NCI-H1048 (cell line): ENCODE data around the gene AK1.

Source experiments
- DNase-seq: peaks from one replicate; lab custom pipeline; 2025; lab: John Stamatoyannopoulos, UW

Gene AK1

DNA sequence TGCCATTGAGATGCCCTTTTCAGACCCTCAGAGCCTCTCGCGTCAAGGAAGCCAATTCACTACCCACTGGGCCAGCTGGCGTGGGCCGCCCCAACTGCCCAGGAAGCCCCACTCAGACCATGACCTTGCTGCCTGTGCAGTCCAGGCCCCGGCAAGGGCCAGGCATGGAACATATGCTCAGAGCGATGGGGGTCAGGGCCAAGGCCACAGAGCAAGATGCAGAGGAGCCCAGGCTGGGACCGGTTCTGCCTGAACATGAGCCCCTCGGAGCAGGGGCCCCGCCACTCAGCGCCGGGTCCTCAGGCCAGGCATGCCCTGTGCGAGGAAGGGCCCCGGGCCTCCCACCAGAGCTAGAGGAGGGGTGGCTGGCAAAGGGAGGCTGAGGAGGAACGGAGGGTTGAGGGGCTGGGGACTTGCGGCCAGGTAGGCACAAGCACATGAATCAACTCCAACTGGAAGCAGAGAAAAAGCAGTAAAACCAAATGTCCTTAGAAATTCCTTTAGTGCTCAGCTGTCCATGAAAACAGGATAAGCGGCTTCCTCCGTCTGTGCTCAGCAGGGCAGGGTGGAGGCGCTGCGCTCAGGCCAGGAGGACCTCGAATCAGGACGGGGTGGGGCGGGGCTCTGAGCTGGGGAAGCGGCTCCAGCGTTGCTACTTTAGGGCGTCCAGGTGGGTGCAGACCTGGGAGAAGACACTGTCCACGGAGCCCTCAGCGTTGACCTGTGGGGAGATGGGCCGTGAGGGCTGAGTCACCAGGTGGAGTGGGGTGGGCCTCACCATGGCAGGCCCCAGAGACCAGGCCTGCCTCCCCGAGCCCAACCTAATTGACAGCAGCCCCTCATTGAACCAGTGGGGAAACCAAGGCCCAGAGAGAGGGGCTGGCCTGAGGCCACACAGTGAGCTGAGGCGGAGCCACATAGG is 9.9 kb downstream of the AK1 start:
- DNase-seq, result no peak

DNA sequence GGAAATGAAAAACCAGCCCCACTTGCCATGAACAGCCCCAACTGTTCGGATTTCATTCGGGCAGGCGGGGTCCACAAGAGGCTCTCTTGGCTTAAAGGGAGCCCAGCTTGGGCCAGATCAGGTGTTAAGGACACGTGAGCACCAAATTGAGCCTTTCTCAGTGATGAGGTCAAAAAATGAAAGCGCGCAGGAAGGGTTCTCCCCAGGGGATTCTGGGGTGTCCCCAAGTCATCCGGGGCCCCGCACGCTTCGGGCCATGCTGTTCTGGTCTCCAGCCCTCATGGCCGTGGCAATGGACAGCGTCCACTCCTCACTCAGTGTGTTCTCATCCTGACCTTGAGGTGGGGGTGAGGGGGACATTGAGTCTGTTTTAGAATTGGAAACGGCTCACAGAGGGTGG is 10.9 kb downstream of the AK1 start:
- DNase-seq, result no peak

DNA sequence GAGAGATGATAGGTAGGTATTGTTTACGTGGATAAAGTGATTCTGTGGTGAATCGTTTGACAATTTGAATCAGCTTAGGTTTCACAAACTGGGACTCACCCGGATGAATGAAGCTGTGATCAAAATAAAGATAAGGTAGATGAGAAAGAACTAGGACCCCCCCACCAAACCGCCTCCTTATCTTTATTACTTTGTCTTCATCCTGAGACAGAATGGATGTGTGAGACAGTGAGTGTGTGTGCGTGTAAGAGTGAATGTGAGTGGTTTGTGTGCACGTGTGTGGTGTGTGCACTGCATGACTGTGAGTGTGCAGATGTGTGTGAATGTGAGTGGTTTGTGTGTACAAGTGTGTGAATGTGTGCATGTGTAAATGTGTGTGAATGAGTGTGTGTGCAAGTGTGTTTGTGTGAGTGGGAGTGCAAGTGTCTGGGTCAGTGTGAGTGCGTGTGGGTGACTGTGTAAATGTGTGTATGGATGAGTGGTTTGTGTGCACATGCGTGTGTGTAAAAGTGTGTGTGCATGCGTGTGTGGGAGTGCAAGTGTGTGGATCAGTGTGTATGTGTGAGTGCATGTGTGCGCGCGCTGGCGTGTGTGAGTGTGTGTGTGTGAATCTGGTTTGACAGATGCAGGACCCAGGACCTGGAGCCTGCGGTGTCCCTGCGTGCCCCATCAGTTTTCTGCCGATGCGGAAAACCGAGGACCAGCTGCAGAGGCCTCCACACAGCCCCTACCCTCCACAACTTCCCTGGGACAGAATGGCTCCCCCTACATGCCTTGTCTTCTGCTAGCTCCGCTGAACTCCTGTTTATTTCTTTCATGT is 11.6 kb downstream of the AK1 start:
- no peak for DNase-seq

DNA sequence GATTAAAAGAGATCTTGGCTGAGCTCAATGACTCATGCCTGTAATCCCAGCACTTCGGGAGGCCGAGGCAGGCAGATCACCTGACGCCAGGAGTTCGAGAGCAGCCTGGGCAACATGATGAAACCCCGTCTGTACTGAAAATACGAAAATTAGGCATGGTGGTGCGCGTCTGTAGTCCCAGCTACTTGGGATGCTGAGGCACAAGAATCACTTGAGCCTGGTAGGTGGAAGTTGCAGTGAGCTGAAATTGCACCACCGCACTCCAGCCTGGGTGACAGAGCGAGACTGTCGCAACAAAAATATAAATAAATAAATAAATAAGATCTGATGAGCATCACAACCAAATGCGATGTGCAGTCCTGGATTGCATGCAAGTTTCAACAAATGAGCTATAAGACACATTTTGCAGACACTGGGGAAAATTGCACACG is 14.3 kb downstream of the AK1 start:
- DNase-seq, result no peak

DNA sequence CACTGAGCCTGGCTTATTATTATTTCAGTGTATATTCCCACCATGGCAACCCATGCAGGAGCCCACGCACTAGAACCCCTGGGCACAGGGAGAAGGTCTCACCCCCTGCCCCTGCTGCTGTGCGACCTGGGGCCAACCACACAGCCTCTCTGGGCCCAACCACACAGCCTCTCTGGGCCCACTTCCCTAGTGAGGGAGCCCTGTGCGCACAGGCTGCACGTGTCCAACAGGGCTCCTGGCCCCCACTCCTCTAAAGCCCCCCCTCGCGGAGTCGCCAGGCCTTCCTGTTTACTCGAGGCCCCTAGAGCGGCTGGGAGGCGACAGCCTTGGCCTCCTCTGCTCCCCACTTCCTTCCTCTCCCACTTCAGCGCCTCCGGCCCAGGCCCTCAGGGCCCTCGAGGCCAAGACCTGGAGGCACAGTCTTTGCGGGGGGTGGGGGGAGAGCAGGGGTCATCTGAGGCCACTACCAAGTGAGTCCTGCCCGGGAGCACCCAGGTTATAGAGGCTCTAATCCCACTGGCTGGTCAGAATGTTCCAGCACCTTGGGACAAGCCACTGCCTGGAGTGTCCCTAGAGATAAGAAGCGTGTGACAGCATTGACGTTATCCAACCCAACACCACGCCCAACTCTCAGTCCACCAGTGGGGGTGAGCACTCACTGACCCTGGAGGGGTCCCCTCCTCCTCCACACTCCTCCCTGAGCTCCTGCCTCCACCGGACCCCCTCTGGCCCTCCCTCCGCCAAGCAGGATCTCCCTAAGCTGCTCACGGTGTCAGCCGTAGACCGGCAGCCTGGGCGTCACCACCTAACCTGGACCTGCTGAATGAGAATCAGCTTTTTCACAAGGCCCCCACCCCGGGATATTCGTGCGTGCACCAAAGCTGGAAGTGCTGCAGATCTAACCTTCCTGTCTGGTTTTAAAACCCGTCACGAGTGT is 15.1 kb downstream of the AK1 start:
- no peak for DNase-seq

DNA sequence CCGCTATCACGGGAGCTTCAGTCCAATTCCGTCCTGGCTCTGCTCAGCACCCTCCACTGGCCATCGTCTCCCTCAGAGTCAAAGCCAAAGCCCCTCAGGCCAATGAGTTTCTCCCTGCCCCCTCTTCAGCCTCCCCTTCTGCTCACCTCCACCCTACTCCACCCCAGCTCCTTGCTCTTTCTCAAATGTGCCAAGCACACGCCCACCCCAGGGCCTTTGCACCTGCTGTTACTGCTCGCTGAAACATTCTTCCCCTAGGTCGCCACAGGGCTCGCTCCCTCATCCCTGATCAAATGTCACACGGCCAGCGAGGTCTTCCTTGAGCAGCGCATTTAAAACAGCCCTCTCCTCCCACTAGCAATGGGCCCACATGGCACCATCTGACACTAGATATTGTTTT is 16.7 kb downstream of the AK1 start:
- no peak for DNase-seq

DNA sequence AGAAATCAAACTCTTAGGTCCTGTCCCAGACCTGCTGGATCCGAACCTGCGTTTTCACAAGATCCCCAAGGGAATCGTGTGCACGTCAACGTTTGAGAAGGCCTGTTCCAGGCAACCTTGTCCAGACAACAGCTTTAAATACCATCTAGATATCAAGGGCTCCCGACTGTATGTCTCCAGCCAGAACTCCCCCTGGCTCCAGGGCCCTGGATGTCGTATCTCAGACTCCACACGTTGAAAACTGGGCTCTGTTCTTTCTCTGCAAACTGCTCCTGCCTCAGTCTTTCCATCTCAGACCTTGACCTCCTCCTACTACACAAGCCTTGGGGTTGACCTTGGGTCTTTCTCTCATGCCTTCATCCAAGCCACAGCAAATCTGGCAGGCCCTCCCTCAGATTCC is 17.2 kb downstream of the AK1 start:
- no peak for DNase-seq

DNA sequence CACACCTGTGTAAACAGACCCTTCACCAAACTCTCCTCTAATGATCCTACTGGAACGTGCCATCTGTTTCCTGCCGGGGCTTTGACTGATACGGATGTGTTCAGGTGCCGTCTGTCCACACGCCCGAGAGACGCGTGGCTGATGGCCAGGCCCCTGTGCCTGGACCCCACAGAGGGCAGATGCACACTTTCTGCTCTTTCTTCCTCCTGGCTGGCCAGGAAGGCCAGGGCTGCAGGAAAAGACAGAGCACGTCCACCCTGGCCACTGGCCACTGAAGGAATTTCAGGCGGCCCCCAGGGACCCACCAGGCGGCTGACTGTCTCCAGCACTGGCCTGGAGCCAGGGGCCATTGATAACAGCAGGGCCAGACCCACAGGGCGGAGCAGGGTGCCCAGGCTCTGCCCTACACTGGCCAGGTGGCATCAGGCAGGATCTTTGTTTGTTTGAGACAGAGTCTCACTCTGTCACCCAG is 19.4 kb downstream of the AK1 start:
- DNase-seq, result no peak

DNA sequence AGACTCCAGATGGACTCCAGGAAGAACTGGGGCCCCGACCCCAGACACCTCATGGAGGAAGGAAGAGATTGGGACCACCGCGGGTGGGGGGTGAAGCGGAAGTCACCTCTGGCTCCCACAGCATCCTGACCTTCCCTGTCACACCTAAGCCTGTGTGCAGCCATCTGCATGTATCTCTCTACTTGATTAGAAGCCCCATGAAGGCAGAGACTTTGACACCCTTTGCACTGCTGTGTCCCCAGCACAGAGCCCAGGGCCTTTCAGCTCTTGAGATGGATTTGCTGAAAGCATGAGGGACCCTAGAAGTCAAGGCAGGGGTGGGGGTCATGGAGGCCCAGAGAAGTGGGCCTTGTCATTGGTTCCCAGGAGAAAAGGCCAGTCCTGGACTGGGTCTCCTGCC is 20.2 kb downstream of the AK1 start:
- no peak for DNase-seq

DNA sequence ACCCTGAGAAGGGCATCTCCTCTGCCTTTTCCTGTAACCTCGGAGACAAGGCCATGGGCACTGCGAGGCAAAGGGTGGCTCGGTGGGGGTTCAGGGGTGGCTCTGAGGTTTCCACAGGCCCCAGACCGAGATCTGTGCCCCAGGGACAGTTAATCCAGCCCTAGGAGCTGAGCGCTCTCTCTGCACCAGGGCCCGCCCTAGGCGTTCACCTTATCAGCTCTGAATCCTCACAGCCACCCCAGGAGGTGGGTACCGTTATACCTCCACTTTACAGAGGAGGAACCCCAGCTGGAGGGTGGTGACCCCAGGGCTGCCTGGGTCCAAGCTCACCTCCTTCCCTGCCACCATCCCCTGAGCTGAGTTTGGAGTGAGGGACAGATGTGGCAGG is 20.8 kb downstream of the AK1 start:
- no peak for DNase-seq

DNA sequence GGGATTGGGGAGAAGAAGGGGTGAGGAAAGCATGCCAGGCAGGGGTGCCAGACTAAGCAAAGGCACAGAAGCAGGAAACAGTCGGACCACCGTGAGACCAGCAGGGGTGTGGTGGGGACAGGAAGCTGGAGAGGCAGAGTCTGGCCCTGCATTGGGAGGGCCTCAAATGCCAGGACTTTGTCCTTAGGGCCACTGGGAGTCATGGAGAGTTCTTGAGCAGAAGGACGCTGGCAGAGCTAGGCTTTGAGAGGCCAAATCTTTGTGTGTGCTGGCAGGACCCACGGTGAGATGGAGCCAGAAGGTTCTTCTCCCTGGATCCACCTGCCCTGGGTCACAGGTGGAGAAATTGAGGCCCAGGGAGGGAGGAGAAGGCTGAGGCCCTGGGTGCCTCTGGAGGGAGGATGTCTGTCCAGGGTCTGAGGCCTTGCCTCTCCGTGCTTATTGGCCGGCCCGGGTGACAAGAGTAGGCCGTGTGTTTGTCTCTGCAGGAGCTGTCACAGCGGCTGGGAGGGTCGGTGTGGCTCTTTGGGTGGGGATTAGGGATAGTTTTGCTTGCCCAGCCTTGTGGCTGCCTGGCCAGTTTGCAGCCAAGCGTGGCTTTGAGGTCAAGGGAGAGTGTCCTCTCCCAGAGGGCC is 21.3 kb downstream of the AK1 start:
- no peak for DNase-seq

DNA sequence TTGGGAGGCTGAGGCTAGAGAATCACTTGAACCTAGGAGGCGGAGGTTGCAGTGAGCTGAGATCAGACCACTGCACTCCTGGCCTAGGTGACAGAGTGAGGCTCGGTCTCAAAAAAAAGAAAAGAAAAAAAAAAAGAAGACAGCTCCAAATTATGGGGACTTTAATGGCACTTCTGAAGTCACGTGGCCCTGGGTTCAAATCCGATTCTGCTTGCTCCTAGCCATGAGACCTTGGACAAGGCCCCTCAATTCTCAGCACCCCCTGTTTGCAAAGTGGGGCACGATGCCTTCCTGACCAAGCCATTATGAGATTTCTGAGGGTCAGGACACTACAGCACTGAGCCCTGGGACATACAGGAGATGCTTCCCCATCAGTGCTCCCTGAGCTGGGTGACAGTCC is 22.0 kb downstream of the AK1 start:
- no peak for DNase-seq

DNA sequence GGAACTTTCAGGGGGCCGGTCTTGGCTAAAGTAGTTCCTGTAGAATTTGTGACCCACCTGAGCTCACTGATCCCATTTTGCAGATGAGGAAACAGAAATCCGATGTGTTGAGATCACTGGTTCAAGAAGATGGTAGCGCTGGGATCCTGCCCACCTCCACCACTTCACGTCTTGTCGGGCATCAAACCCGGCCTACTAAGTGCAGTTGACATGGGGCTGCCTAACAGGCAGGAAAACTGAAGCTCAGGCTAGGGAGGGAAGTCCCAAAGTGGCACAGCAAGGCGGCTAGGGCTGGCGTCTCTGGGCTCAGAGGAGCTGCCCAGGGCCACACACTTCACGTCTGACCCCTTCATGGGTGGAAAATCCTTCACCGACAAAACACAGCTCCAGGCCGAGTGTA is 22.5 kb downstream of the AK1 start:
- no peak for DNase-seq

DNA sequence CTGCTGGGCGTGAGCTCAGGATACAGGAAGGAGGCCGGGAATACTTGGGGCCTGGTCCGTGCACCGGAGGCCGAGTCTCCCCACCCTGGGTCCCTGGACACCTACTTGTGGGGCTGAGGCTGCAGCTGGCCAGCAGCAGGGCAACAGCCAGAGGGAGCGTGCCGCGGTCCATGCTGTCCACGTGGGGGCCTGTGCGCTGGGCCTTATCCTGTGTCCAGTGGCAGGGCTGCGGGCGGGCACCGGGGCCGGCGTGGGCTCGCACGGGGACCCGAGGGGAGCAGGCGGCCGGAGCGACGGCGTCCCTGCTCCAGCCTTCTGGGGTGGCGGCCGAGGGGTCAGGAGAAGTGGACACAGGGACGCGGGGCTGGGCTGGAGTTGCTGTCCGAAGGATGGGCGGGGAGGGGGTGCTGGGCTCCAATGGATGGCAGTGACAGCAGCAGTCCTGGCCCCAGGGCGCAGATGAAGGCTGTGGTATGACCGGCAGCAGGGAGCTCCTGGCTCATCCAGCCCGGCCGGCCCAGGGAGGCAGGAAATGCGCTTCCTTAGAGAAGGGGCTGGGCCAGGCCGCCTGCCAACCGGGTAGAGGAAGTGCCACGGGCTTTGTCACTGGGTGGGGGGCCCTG is 23.2 kb downstream of the AK1 start, which contains the start of gene ENG:
TSS of gene ENG (minus strand) at position 475 of the 623 bp plus-strand sequence. CDS start at position 172, 303 bp downstream.
- DNase-seq, result no peak

DNA sequence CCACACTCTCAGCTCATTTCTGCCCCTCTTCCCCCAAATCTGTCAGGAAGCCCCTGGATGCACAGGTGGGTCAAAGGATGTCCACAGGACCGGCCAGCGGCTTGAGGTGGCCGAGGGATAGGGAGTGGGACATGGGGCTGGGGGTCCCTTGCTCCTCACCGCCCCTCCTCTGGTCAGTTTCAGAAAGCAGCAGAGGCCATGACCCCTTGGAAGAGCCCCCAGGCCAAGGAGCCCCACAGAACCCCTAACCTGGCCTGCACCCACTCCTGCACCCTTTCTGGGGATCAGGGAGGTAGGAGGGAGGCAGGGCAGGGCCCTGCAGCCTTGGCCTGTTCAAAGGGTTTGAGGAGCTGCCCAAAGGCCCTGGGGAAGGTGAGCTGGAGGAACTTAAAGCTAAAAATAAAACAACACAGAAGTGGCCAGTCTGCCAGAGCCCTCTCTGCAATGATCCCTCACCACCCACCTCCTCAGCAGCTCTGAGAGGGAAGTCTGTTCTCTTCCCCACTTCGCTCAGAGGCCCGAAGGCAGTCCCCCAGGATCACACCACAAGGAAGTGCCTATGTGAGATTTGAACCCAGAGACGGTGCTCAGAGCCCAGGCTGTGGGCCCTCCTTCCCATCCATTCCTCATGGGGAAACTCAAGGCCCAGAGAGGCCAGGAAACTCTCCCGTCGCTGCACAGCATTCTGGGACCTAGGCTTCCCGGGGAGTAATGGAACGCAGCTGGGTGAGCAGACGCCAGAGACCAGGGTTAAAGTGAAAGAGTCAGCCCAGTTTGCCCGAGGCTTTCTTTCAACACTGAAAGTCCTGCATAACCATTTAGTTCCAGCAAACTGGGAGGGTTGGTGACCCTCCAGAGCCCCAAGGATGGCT is 23.9 kb downstream of the AK1 start:
- no peak for DNase-seq

DNA sequence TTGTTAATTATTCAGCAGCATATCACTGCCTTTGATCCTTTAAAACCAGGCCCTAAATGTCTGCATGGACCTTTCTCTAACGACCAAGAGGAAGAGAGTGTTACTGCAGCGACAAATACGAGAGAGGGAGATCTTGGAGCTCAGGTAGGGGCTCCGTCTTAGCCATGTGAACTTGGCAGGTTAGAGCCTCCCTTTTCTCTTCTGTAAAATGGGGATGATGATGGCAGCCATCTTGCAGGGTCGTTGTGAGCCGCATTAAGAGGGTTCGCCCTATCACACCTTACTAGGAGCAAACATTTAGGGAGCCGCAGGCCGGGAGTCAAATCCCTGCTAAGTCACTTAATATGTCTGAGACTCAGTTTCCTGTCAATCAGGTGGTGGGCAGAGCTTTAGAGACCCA is 24.6 kb downstream of the AK1 start:
- DNase-seq, result no peak

DNA sequence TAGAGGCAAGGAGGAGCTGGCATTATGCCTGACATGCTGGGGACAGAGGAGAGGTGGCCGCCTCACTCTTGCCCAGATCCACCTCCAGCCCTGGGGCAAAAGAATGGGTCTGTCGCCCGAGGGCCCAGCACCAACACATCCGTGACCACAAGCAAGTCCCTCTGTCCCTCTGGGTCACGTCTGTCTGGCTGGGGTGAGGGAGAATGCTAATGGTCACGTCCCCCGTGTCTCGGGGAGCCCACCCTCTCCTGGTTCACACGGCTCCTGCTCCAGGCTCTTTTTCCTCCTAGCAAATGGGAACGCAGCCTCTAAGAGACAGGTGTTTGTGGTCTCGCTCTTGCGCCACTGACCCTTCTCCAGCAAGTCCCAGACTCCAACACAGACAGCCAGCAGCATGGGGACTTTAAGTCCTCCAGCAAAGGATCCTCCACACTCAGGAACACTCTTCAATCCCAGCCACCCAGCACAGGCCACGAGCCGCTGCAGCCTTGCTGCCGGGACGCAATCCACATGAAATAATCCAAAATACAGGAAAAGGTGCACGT is 27.1 kb downstream of the AK1 start:
- no peak for DNase-seq

DNA sequence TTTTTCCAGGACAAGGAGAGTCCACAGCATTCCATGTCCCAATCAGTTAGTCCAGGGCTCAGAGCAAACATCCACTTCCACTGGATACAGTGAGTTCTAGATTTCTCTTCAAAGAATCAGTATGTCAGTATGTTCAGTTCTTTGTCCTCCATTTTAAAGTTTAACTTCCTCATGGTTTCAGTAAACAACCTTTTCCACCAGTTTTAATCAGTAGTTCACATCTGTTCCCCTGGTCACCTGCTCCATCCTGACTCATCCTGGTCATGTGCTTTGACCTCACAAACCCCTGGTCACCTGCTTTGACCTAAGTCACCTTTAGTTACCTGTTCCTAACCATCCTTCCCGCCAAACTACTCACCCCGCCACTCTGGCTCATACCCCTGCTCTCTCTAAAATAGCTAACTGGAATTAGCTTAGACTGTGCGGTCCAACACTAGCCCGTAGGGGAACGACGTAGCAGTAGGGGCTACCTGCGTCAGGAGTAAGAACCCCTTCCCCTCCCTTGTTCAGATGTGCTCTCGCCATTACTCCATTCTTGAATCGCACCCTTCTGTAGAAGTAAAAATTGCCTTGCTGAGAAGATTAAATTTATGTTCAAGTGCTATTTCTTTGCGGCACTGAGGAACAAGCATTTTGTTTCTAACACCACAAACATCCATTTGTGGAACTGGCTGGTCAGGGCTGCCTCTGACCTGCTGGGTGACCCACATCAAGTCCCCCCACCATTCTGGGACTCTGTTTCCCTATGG is 28.5 kb downstream of the AK1 start:
- no peak for DNase-seq
